ACC112 (cell line): Measurements from ENCODE around the gene PRAMEF8.
"Not testable (repeated sequence)": the region's sequence is repeated elsewhere in the genome, so short reads cannot be mapped to it uniquely, and the experiment has no call there.

Experiments used
- H2AFZ ChIP-seq: fragments of 200-600 bp; sonication (generic); one replicate; pipeline ENCODE4 v1.6.0; 2017; ENCODE audit warnings: antibody characterized with exemption, low read length; ENCODE audit not compliant: unreplicated experiment
- H3K27ac ChIP-seq: fragments of 200-600 bp; sonication (generic); 2 replicates; pipeline ENCODE4 v1.5.1; 2014; ENCODE audit warnings: low read depth, mild to moderate bottlenecking, antibody characterized with exemption, low read length, moderate library complexity
- H3K27me3 ChIP-seq: fragments of 200-600 bp; sonication (generic); 2 replicates; pipeline ENCODE4 v1.6.1; 2014; ENCODE audit warnings: mild to moderate bottlenecking, antibody characterized with exemption, low read length, moderate library complexity, mixed read lengths; ENCODE audit not compliant: insufficient read depth
- H3K36me3 ChIP-seq: fragments of 200-600 bp; sonication (generic); 2 replicates; pipeline ENCODE4 v1.6.1; 2016; ENCODE audit warnings: mild to moderate bottlenecking, antibody characterized with exemption, low read length, moderate library complexity, mixed read lengths; ENCODE audit not compliant: insufficient read depth
- H3K4me1 ChIP-seq: fragments of 200-600 bp; sonication (generic); one replicate; pipeline ENCODE4 v1.6.1; 2016; ENCODE audit warnings: low read length, mixed read lengths; ENCODE audit not compliant: insufficient read depth, unreplicated experiment, control insufficient read depth
- H3K4me3 ChIP-seq: fragments of 200-600 bp; sonication (generic); 2 replicates; pipeline ENCODE4 v1.5.1; 2014; ENCODE audit warnings: mild to moderate bottlenecking, low read depth, low read length
- H3K79me2 ChIP-seq: fragments of 200-600 bp; sonication (generic); one replicate; pipeline ENCODE4 v1.6.0; 2016; ENCODE audit warnings: low read length; ENCODE audit not compliant: control insufficient read depth, unreplicated experiment, insufficient read depth

The PRAMEF8 gene

GRCh38 chr1:13285037-13285436 lies at the start of gene PRAMEF8:
TSS of gene PRAMEF8 (minus strand) at chr1:13285137. CDS start at chr1:13284091, 1,046 bp downstream.
- not testable (repeated sequence) for H3K27me3 ChIP-seq, H3K4me1 ChIP-seq, H3K27ac ChIP-seq, H2AFZ ChIP-seq, H3K36me3 ChIP-seq, H3K4me3 ChIP-seq, H3K79me2 ChIP-seq

GRCh38 chr1:13315281-13315680 lies 30.3 kb upstream of the PRAMEF8 start, which contains the start of gene PRAMEF15:
TSS of gene PRAMEF15 (plus strand) at chr1:13315581. CDS start at chr1:13318408, 2,827 bp downstream.
- H3K4me3 ChIP-seq, H3K4me1 ChIP-seq, H3K27ac ChIP-seq, H3K27me3 ChIP-seq, H3K79me2 ChIP-seq, H3K36me3 ChIP-seq, H2AFZ ChIP-seq: not testable (repeated sequence)

- H3K4me1 ChIP-seq, H3K27me3 ChIP-seq, H3K27ac ChIP-seq, H3K36me3 ChIP-seq, H3K4me3 ChIP-seq, H3K79me2 ChIP-seq, H2AFZ ChIP-seq: not testable (repeated sequence)
Observed at GRCh38 chr1:13303239-13303638, 18.3 kb upstream of the PRAMEF8 start, which contains the start of gene PRAMEF33. TSS of gene PRAMEF33 (plus strand) at chr1:13303539. CDS start at chr1:13305955, 2,416 bp downstream.

- H2AFZ ChIP-seq, H3K4me3 ChIP-seq, H3K27me3 ChIP-seq, H3K4me1 ChIP-seq, H3K36me3 ChIP-seq, H3K79me2 ChIP-seq, H3K27ac ChIP-seq: not testable (repeated sequence)
Observed at GRCh38 chr1:13302197-13302596, 17.3 kb upstream of the PRAMEF8 start.

- not testable (repeated sequence) for H3K4me3 ChIP-seq, H3K27ac ChIP-seq, H3K79me2 ChIP-seq, H3K4me1 ChIP-seq, H3K27me3 ChIP-seq, H2AFZ ChIP-seq, H3K36me3 ChIP-seq
Observed at GRCh38 chr1:13298699-13299098, 13.8 kb upstream of the PRAMEF8 start.

GRCh38 chr1:13297216-13297931 lies 12.4 kb upstream of the PRAMEF8 start:
- not testable (repeated sequence) for H2AFZ ChIP-seq, H3K4me3 ChIP-seq, H3K27ac ChIP-seq, H3K79me2 ChIP-seq, H3K36me3 ChIP-seq, H3K4me1 ChIP-seq, H3K27me3 ChIP-seq

- not testable (repeated sequence) for H3K79me2 ChIP-seq, H3K27me3 ChIP-seq, H2AFZ ChIP-seq, H3K4me1 ChIP-seq, H3K27ac ChIP-seq, H3K4me3 ChIP-seq, H3K36me3 ChIP-seq
Observed at GRCh38 chr1:13289030-13289429, 4.1 kb upstream of the PRAMEF8 start.

GRCh38 chr1:13279617-13280016 lies 5.3 kb downstream of the PRAMEF8 start:
- H3K79me2 ChIP-seq, H3K27me3 ChIP-seq, H3K36me3 ChIP-seq, H3K4me3 ChIP-seq, H2AFZ ChIP-seq, H3K4me1 ChIP-seq, H3K27ac ChIP-seq: not testable (repeated sequence)

GRCh38 chr1:13277016-13277415 lies 7.9 kb downstream of the PRAMEF8 start:
- not testable (repeated sequence) for H3K27me3 ChIP-seq, H3K79me2 ChIP-seq, H3K36me3 ChIP-seq, H3K4me1 ChIP-seq, H2AFZ ChIP-seq, H3K4me3 ChIP-seq, H3K27ac ChIP-seq

GRCh38 chr1:13265124-13265523 lies 19.8 kb downstream of the PRAMEF8 start:
- not testable (repeated sequence) for H3K27ac ChIP-seq, H2AFZ ChIP-seq, H3K4me3 ChIP-seq

GRCh38 chr1:13253898-13254297 lies 31.0 kb downstream of the PRAMEF8 start, which contains the start of gene PRAMEF5:
TSS of gene PRAMEF5 (plus strand) at chr1:13254198. CDS start at chr1:13259269, 5,071 bp downstream.
- H3K4me3 ChIP-seq, H3K36me3 ChIP-seq, H3K4me1 ChIP-seq, H2AFZ ChIP-seq, H3K27me3 ChIP-seq, H3K79me2 ChIP-seq, H3K27ac ChIP-seq: not testable (repeated sequence)

More at GRCh38 chr1:13265124-13265523, 19.8 kb downstream of the PRAMEF8 start:
- not testable (repeated sequence) for H3K27me3 ChIP-seq, H3K79me2 ChIP-seq, H3K36me3 ChIP-seq, H3K4me1 ChIP-seq
